ENCODE results near the gene UNC5B.

Gene UNC5B

DNA sequence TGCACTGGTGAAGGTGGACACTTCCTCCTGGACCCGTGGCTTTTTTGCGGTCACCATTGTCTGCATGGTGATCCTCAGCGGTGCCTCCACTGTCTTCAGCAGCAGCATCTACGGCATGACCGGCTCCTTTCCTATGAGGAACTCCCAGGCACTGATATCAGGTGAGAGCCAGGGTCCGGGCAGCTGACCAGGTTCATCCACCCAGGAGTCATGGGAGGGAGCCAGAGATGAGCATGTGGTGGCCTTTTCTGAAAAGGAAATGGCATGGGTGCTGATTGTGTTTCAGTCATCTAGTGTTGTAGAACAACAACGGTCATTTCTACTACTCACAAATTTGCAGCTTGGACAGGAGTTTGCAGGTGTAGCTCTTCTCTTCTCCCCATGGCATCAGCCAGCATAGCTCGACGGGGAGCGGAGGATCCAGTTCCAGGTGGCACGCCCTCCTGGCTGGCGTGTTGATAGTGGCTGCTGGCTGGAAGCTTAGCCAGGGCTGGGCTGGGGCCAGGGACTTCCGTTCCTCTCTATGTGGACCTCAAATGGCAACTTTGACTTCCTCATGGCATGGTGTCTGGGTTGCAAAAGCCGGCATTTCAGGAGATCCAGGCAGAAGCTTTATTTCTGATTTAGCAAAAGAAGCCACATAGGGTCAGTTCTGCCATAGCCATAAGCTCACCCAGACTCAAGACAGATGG lies 139.4 kb downstream of the UNC5B start:
- Histone ChIP-seq H3K36me3 (peaks cover 21 to 87% (median 51%) of the 10 kb centered on the region in 11 experiments), H4K20me1 (peaks cover 0 to 50% (median 4%) of the 10 kb centered on the region in 11 experiments; a peak in 6 of 22 replicates), H3K9ac (no peak overlapping the region), H3K4me1 (peaks cover 0 to 5% (median 0%) of the 10 kb centered on the region in 10 experiments; a peak in 1 of 20 replicates), H3K9me3 (replicated peaks in 1 of 11) (no peaks in the 10 kb centered on the region), H3K4me3 (no peak overlapping the region), H3K27me3 (no peaks in the 10 kb centered on the region), H3K27ac (no peak overlapping the region), H3K4me2 (no peak overlapping the region)
- no peak for TF ChIP-seq Cebpa-rat (IDR thresholded peaks at IDR 0.05)

Measured in BLaER1 treated with 17β-estradiol and CSF1 and Interleukin-3, amounts not matched to agents 10 nM and 100 nM (cell line).